MG63 (cell line): ENCODE results near the gene RNF212B. TPM values are rescaled to one million over a fixed set of nuclear protein-coding genes. Genes with fewer than 3 reads are reported as not detected.
"Not testable (repeated sequence)": the region's sequence is repeated elsewhere in the genome, so short reads cannot be mapped to it uniquely, and the experiment has no call there.

ENCODE experiments used
- DNase-seq: peaks from one replicate; pipeline ENCODE4 v3.0.0-alpha.2; 2020
- H3K27me3 ChIP-seq: fragments of 250-450 bp; sonication (Bioruptor Pico); 2 replicates; pipeline ENCODE4 v1.5.1; 2020; ENCODE audit warnings: mild to moderate bottlenecking, moderate library complexity
- H3K36me3 ChIP-seq: fragments of 250-450 bp; sonication (Bioruptor Pico); 2 replicates; pipeline ENCODE4 v1.5.1; 2020; ENCODE audit warnings: mild to moderate bottlenecking, moderate library complexity
- H3K4me3 ChIP-seq: fragments of 250-450 bp; sonication (Bioruptor Pico); 2 replicates; pipeline ENCODE4 v1.5.1; 2020; ENCODE audit warnings: mild to moderate bottlenecking, moderate library complexity
- H3K9me3 ChIP-seq: fragments of 250-450 bp; sonication (Bioruptor Pico); 2 replicates; pipeline ENCODE4 v1.5.1; 2020; ENCODE audit warnings: mild to moderate bottlenecking, moderate library complexity
- total RNA-seq: library from RNA; depleted of rRNA; stranded (reverse); fragments of >200 nt; shearing (Covaris generic); gene quantifications from 2 replicates; pipeline ENCODE4 v1.2.3, GENCODE V29; 2014; ENCODE audit warnings: low replicate concordance

RNF212B gene
- total RNA-seq, 1 experiment from 2014 or later, result not detected

GRCh38 chr14:23228812-23229211 lies 8.9 kb upstream of the RNF212B start:
- Histone ChIP-seq H3K9me3 (no peaks in the 10 kb centered on the region), H3K36me3 (no peaks in the 10 kb centered on the region), H3K4me3 (no peak overlapping the region), H3K27me3 (no peaks in the 10 kb centered on the region)
- no peak for DNase-seq

GRCh38 chr14:23232241-23232808 lies 5.4 kb upstream of the RNF212B start:
- H3K36me3 ChIP-seq, H3K4me3 ChIP-seq, H3K27me3 ChIP-seq, DNase-seq, H3K9me3 ChIP-seq: not testable (repeated sequence)

GRCh38 chr14:23240661-23241060 lies 2.9 kb downstream of the RNF212B start:
- DNase-seq, result no peak
- no peak overlapping the region for H3K4me3 ChIP-seq

GRCh38 chr14:23241061-23241715 lies 3.5 kb downstream of the RNF212B start:
- not testable (repeated sequence) for DNase-seq, H3K9me3 ChIP-seq, H3K36me3 ChIP-seq, H3K27me3 ChIP-seq, H3K4me3 ChIP-seq

More at GRCh38 chr14:23240661-23241060, 2.9 kb downstream of the RNF212B start:
- H3K36me3 ChIP-seq, result no peaks in the 10 kb centered on the region
- H3K27me3 ChIP-seq, result peaks cover 3% of the 10 kb centered on the region; the same call in 1 of the 2 replicates
- no peaks in the 10 kb centered on the region for H3K9me3 ChIP-seq

GRCh38 chr14:23242076-23242475 lies 4.3 kb downstream of the RNF212B start:
- Histone ChIP-seq H3K9me3 (no peaks in the 10 kb centered on the region), H3K36me3 (no peaks in the 10 kb centered on the region), H3K27me3 (no peaks in the 10 kb centered on the region; the same call in 1 of the 2 replicates), H3K4me3 (no peak overlapping the region)
- no peak for DNase-seq

- no peaks in the 10 kb centered on the region for H3K27me3 ChIP-seq
- no peak overlapping the region for H3K4me3 ChIP-seq
- no peak for DNase-seq
- no peaks in the 10 kb centered on the region for H3K9me3 ChIP-seq
- H3K36me3 ChIP-seq, result no peaks in the 10 kb centered on the region
Observed at GRCh38 chr14:23243066-23243465, 5.3 kb downstream of the RNF212B start.

GRCh38 chr14:23245282-23245681 lies 7.5 kb downstream of the RNF212B start:
- Histone ChIP-seq H3K9me3 (no peaks in the 10 kb centered on the region), H3K36me3 (no peaks in the 10 kb centered on the region), H3K27me3 (no peaks in the 10 kb centered on the region), H3K4me3 (no peak overlapping the region)
- no peak for DNase-seq

GRCh38 chr14:23248601-23249000 lies 10.9 kb downstream of the RNF212B start:
- H3K36me3 ChIP-seq, result no peaks in the 10 kb centered on the region
- H3K9me3 ChIP-seq, result no peaks in the 10 kb centered on the region
- H3K4me3 ChIP-seq, result no peak overlapping the region
- H3K27me3 ChIP-seq, result no peaks in the 10 kb centered on the region
- DNase-seq, result no peak

GRCh38 chr14:23249824-23250223 lies 12.1 kb downstream of the RNF212B start:
- no peaks in the 10 kb centered on the region for H3K9me3 ChIP-seq
- H3K36me3 ChIP-seq, result no peaks in the 10 kb centered on the region
- no peaks in the 10 kb centered on the region for H3K27me3 ChIP-seq
- no peak overlapping the region for H3K4me3 ChIP-seq
- DNase-seq, result no peak

GRCh38 chr14:23252006-23252405 lies 14.3 kb downstream of the RNF212B start:
- Histone ChIP-seq H3K4me3 (no peak overlapping the region), H3K27me3 (no peaks in the 10 kb centered on the region), H3K36me3 (no peaks in the 10 kb centered on the region), H3K9me3 (no peaks in the 10 kb centered on the region)
- no peak for DNase-seq

- H3K9me3 ChIP-seq, result no peaks in the 10 kb centered on the region
- DNase-seq, result no peak
- H3K36me3 ChIP-seq, result no peaks in the 10 kb centered on the region
- no peaks in the 10 kb centered on the region for H3K27me3 ChIP-seq
- H3K4me3 ChIP-seq, result no peak overlapping the region
Observed at GRCh38 chr14:23252420-23253333, 14.9 kb downstream of the RNF212B start.

- no peak overlapping the region for H3K4me3 ChIP-seq
- H3K27me3 ChIP-seq, result peaks cover 10% of the 10 kb centered on the region
- H3K9me3 ChIP-seq, result no peaks in the 10 kb centered on the region
- H3K36me3 ChIP-seq, result no peaks in the 10 kb centered on the region
- DNase-seq, result no peak
Observed at GRCh38 chr14:23258256-23258655, 20.5 kb downstream of the RNF212B start.

- no peak overlapping the region for H3K4me3 ChIP-seq
- H3K36me3 ChIP-seq, result no peaks in the 10 kb centered on the region
- H3K27me3 ChIP-seq, result peaks cover 17% of the 10 kb centered on the region
- H3K9me3 ChIP-seq, result no peaks in the 10 kb centered on the region
- DNase-seq, result no peak
Observed at GRCh38 chr14:23259426-23259825, 21.7 kb downstream of the RNF212B start.

GRCh38 chr14:23260849-23261248 lies 23.1 kb downstream of the RNF212B start:
- not testable (repeated sequence) for H3K4me3 ChIP-seq, DNase-seq, H3K36me3 ChIP-seq, H3K9me3 ChIP-seq
- H3K27me3 ChIP-seq, result peaks cover 17% of the 10 kb centered on the region

- no peak for DNase-seq
- H3K27me3 ChIP-seq, result peaks cover 2% of the 10 kb centered on the region; the same call in 1 of the 2 replicates
- no peaks in the 10 kb centered on the region for H3K36me3 ChIP-seq
- H3K9me3 ChIP-seq, result no peaks in the 10 kb centered on the region
- no peak overlapping the region for H3K4me3 ChIP-seq
Observed at GRCh38 chr14:23269193-23269592, 31.5 kb downstream of the RNF212B start.

- no peaks in the 10 kb centered on the region for H3K36me3 ChIP-seq
- H3K27me3 ChIP-seq, result no peaks in the 10 kb centered on the region
- no peak overlapping the region for H3K4me3 ChIP-seq
- no peak for DNase-seq
- H3K9me3 ChIP-seq, result no peaks in the 10 kb centered on the region
Observed at GRCh38 chr14:23275412-23275811, 37.7 kb downstream of the RNF212B start.

GRCh38 chr14:23277189-23277588 lies 39.5 kb downstream of the RNF212B start:
- H3K4me3 ChIP-seq, result no peak overlapping the region
- DNase-seq, result no peak

More at GRCh38 chr14:23277189-23277588, 39.5 kb downstream of the RNF212B start:
- H3K27me3 ChIP-seq, result no peaks in the 10 kb centered on the region
- no peaks in the 10 kb centered on the region for H3K36me3 ChIP-seq
- H3K9me3 ChIP-seq, result no peaks in the 10 kb centered on the region
